GM12878 (cell line): ENCODE data around the gene EVI5L. TPM values are rescaled to one million over a fixed set of nuclear protein-coding genes. Genes with fewer than 3 reads are reported as not detected.

ENCODE experiments used
- DPF2 ChIP-seq: fragments of 450-650 bp; IDR thresholded peaks from 2 replicates; pipeline ENCODE4 v1.6.1; 2017; ENCODE audit warnings: mild to moderate bottlenecking
- FOXK2 ChIP-seq: fragments of 450-650 bp; IDR thresholded peaks from 2 replicates; pipeline ENCODE4 v1.6.1; 2017; ENCODE audit warnings: mild to moderate bottlenecking, moderate library complexity
- polyA plus RNA-seq, 11 experiments: library from polyadenylated mRNA; depleted of rRNA in 4 of 11; unstranded in 6 of 11; stranded (reverse) in 5 of 11; fragments of >200 nt; fragmentation: Nextera tagmentation in 4 of 11; fragmentation: Illumina TruSeq in 1 of 11; extraction: Ambion mirVana in 4 of 11; extraction: Trizol in 1 of 11; gene quantifications; 1 replicate in 1 of 11; 2 replicates in 10 of 11; pipeline versions ENCODE4 v1.2.1 to v1.2.3, GENCODE V29; 2011 to 2016; ENCODE audit warnings: inconsistent platforms in 2 of 11, missing spikeins in 2 of 11, low read depth in 1 of 11
- total RNA-seq, 4 experiments: library from RNA; depleted of rRNA in 3 of 4; stranded (reverse); fragments of >200 nt in 3 of 4; fragmentation: Illumina TruSeq in 1 of 4; extraction: Trizol in 1 of 4; gene quantifications; 2 replicates each; pipeline versions ENCODE4 v1.2.1 to v1.2.3, GENCODE V29; 2013 to 2021
- TF ChIP-seq, protein P1 (sequence below): IDR thresholded peaks from 2 replicates; pipeline ENCODE4 v1.6.1; 2012; ENCODE audit warnings: improper control_type of control experiment, low read depth, low read length; ENCODE audit not compliant: insufficient replicate concordance
- TF ChIP-seq, protein P2 (sequence below): fragments of 450-650 bp; IDR thresholded peaks from 2 replicates; pipeline ENCODE4 v1.6.1; 2017; ENCODE audit warnings: mild to moderate bottlenecking, moderate library complexity

EVI5L gene
- total and polyA plus RNA-seq, 10 of the 15 experiments (the other 5 are each of a cell fraction or from before 2014, with no cell fraction given): 0.23 to 13.8 (median 5.0) TPM

DNA sequence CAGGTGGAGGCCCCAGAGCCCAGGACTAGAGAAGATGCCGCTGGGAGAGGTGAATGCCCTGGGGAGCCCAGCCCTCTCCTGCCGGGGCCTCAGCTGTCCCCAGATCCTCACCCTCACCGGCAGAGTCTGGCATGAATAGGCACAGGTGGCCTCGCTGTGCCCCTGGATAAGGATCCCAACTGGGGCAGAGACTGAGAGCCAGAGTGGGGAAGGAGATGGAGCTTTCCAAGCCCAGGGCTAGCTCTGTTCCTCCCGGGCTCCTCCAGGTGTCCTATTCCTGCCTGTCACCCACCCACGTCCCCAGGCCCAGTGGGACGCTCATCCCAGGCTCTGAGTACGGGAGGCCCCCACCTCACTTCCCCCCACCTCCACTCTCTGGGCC is 27.7 kb downstream of the EVI5L start (continued):
- TF ChIP-seq, protein P1, sequence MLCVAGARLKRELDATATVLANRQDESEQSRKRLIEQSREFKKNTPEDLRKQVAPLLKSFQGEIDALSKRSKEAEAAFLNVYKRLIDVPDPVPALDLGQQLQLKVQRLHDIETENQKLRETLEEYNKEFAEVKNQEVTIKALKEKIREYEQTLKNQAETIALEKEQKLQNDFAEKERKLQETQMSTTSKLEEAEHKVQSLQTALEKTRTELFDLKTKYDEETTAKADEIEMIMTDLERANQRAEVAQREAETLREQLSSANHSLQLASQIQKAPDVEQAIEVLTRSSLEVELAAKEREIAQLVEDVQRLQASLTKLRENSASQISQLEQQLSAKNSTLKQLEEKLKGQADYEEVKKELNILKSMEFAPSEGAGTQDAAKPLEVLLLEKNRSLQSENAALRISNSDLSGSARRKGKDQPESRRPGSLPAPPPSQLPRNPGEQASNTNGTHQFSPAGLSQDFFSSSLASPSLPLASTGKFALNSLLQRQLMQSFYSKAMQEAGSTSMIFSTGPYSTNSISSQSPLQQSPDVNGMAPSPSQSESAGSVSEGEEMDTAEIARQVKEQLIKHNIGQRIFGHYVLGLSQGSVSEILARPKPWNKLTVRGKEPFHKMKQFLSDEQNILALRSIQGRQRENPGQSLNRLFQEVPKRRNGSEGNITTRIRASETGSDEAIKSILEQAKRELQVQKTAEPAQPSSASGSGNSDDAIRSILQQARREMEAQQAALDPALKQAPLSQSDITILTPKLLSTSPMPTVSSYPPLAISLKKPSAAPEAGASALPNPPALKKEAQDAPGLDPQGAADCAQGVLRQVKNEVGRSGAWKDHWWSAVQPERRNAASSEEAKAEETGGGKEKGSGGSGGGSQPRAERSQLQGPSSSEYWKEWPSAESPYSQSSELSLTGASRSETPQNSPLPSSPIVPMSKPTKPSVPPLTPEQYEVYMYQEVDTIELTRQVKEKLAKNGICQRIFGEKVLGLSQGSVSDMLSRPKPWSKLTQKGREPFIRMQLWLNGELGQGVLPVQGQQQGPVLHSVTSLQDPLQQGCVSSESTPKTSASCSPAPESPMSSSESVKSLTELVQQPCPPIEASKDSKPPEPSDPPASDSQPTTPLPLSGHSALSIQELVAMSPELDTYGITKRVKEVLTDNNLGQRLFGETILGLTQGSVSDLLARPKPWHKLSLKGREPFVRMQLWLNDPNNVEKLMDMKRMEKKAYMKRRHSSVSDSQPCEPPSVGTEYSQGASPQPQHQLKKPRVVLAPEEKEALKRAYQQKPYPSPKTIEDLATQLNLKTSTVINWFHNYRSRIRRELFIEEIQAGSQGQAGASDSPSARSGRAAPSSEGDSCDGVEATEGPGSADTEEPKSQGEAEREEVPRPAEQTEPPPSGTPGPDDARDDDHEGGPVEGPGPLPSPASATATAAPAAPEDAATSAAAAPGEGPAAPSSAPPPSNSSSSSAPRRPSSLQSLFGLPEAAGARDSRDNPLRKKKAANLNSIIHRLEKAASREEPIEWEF: no peak
- TF ChIP-seq, protein P2, sequence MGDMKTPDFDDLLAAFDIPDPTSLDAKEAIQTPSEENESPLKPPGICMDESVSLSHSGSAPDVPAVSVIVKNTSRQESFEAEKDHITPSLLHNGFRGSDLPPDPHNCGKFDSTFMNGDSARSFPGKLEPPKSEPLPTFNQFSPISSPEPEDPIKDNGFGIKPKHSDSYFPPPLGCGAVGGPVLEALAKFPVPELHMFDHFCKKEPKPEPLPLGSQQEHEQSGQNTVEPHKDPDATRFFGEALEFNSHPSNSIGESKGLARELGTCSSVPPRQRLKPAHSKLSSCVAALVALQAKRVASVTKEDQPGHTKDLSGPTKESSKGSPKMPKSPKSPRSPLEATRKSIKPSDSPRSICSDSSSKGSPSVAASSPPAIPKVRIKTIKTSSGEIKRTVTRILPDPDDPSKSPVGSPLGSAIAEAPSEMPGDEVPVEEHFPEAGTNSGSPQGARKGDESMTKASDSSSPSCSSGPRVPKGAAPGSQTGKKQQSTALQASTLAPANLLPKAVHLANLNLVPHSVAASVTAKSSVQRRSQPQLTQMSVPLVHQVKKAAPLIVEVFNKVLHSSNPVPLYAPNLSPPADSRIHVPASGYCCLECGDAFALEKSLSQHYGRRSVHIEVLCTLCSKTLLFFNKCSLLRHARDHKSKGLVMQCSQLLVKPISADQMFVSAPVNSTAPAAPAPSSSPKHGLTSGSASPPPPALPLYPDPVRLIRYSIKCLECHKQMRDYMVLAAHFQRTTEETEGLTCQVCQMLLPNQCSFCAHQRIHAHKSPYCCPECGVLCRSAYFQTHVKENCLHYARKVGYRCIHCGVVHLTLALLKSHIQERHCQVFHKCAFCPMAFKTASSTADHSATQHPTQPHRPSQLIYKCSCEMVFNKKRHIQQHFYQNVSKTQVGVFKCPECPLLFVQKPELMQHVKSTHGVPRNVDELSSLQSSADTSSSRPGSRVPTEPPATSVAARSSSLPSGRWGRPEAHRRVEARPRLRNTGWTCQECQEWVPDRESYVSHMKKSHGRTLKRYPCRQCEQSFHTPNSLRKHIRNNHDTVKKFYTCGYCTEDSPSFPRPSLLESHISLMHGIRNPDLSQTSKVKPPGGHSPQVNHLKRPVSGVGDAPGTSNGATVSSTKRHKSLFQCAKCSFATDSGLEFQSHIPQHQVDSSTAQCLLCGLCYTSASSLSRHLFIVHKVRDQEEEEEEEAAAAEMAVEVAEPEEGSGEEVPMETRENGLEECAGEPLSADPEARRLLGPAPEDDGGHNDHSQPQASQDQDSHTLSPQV: no peak
- TF ChIP-seq FOXK2: no peak
- no peak for TF ChIP-seq DPF2
